ENCODE results near the gene SULF2.

Gene SULF2

GRCh38 chr20:47782920-47783552 is 2.2 kb downstream of the SULF2 start:
- Histone ChIP-seq H3K36me3 (ENCODE audit: insufficient read depth, low read length) (peaks cover 4% of the 10 kb centered on the region; the same call in 1 of the 2 replicates), H3K4me3 (ENCODE audit: low read length) (no peak overlapping the region), H3K4me1 (ENCODE audit: insufficient read depth, low read length) (peaks cover 24% of the 10 kb centered on the region), H3K27ac (ENCODE audit: low read depth, low read length) (no peak overlapping the region), H3K9me3 (ENCODE audit: insufficient read depth, low read depth, low read length) (no peaks in the 10 kb centered on the region), H3K27me3 (ENCODE audit: insufficient read depth, low read length) (peaks cover 40% of the 10 kb centered on the region), H3K9ac (ENCODE audit: low read depth, low read length) (no peak overlapping the region)
- WGBS = 81% methylated on average over 2 of the region's 2 CpGs

- Histone ChIP-seq H3K9me3 (ENCODE audit: insufficient read depth, low read depth, low read length) (no peaks in the 10 kb centered on the region), H3K4me1 (ENCODE audit: insufficient read depth, low read length) (peaks cover 23% of the 10 kb centered on the region), H3K27me3 (ENCODE audit: insufficient read depth, low read length) (peaks cover 36% of the 10 kb centered on the region), H3K9ac (ENCODE audit: low read depth, low read length) (no peak overlapping the region), H3K27ac (ENCODE audit: low read depth, low read length) (no peak overlapping the region), H3K36me3 (ENCODE audit: insufficient read depth, low read length) (peaks cover 4% of the 10 kb centered on the region; the same call in 1 of the 2 replicates), H3K4me3 (ENCODE audit: low read length) (no peak overlapping the region)
- 92% methylated on average over 7 of the region's 7 CpGs for WGBS
Measured at GRCh38 chr20:47782076-47782475, 3.2 kb downstream of the SULF2 start.

- H3K36me3 ChIP-seq (ENCODE audit: insufficient read depth, low read length) = peaks cover 4% of the 10 kb centered on the region; the same call in 1 of the 2 replicates
- no peaks in the 10 kb centered on the region for H3K9me3 ChIP-seq (ENCODE audit: insufficient read depth, low read depth, low read length)
- H3K4me3 ChIP-seq (ENCODE audit: low read length) = no peak overlapping the region
- 93% methylated on average over 4 of the region's 4 CpGs for WGBS
- H3K9ac ChIP-seq (ENCODE audit: low read depth, low read length) = no peak overlapping the region
- peaks cover 18% of the 10 kb centered on the region for H3K4me1 ChIP-seq (ENCODE audit: insufficient read depth, low read length)
- H3K27me3 ChIP-seq (ENCODE audit: insufficient read depth, low read length) = peaks cover 32% of the 10 kb centered on the region
- no peak overlapping the region for H3K27ac ChIP-seq (ENCODE audit: low read depth, low read length)
Measured at GRCh38 chr20:47781632-47782031, 3.6 kb downstream of the SULF2 start.

- Histone ChIP-seq H3K27ac (ENCODE audit: low read depth, low read length) (no peak overlapping the region), H3K27me3 (ENCODE audit: insufficient read depth, low read length) (peaks cover 24% of the 10 kb centered on the region), H3K4me3 (ENCODE audit: low read length) (no peak overlapping the region), H3K4me1 (ENCODE audit: insufficient read depth, low read length) (peaks cover 18% of the 10 kb centered on the region), H3K9ac (ENCODE audit: low read depth, low read length) (no peak overlapping the region), H3K9me3 (ENCODE audit: insufficient read depth, low read depth, low read length) (no peaks in the 10 kb centered on the region), H3K36me3 (ENCODE audit: insufficient read depth, low read length) (peaks cover 4% of the 10 kb centered on the region; the same call in 1 of the 2 replicates)
- WGBS = 86% methylated on average over 10 of the region's 10 CpGs
Measured at GRCh38 chr20:47780720-47781389, 4.4 kb downstream of the SULF2 start.

GRCh38 chr20:47778398-47779354 is 6.6 kb downstream of the SULF2 start:
- WGBS = 91% methylated on average over 17 of the region's 17 CpGs
- Histone ChIP-seq H3K27ac (ENCODE audit: low read depth, low read length) (no peak overlapping the region), H3K27me3 (ENCODE audit: insufficient read depth, low read length) (peaks cover 10% of the 10 kb centered on the region), H3K9me3 (ENCODE audit: insufficient read depth, low read depth, low read length) (no peaks in the 10 kb centered on the region), H3K36me3 (ENCODE audit: insufficient read depth, low read length) (peaks cover 4% of the 10 kb centered on the region; the same call in 1 of the 2 replicates), H3K9ac (ENCODE audit: low read depth, low read length) (no peak overlapping the region), H3K4me3 (ENCODE audit: low read length) (no peak overlapping the region), H3K4me1 (ENCODE audit: insufficient read depth, low read length) (peaks cover 10% of the 10 kb centered on the region)

- Histone ChIP-seq H3K27ac (ENCODE audit: low read depth, low read length) (no peak overlapping the region), H3K9me3 (ENCODE audit: insufficient read depth, low read depth, low read length) (no peaks in the 10 kb centered on the region), H3K36me3 (ENCODE audit: insufficient read depth, low read length) (peaks cover 4% of the 10 kb centered on the region; the same call in 1 of the 2 replicates), H3K4me1 (ENCODE audit: insufficient read depth, low read length) (no peaks in the 10 kb centered on the region), H3K4me3 (ENCODE audit: low read length) (no peak overlapping the region), H3K27me3 (ENCODE audit: insufficient read depth, low read length) (no peaks in the 10 kb centered on the region), H3K9ac (ENCODE audit: low read depth, low read length) (no peak overlapping the region)
- 91% methylated on average over 4 of the region's 4 CpGs for WGBS
Measured at GRCh38 chr20:47777220-47777619, 8.1 kb downstream of the SULF2 start.

GRCh38 chr20:47776639-47777038 is 8.6 kb downstream of the SULF2 start:
- no peak overlapping the region for H3K4me3 ChIP-seq (ENCODE audit: low read length)
- no peaks in the 10 kb centered on the region for H3K27me3 ChIP-seq (ENCODE audit: insufficient read depth, low read length)
- no peak overlapping the region for H3K9ac ChIP-seq (ENCODE audit: low read depth, low read length)
- H3K27ac ChIP-seq (ENCODE audit: low read depth, low read length) = no peak overlapping the region
- peaks cover 4% of the 10 kb centered on the region; the same call in 1 of the 2 replicates for H3K36me3 ChIP-seq (ENCODE audit: insufficient read depth, low read length)
- H3K4me1 ChIP-seq (ENCODE audit: insufficient read depth, low read length) = no peaks in the 10 kb centered on the region
- WGBS = 96% methylated on average over 4 of the region's 4 CpGs
- H3K9me3 ChIP-seq (ENCODE audit: insufficient read depth, low read depth, low read length) = no peaks in the 10 kb centered on the region

GRCh38 chr20:47775841-47776240 is 9.4 kb downstream of the SULF2 start:
- no peaks in the 10 kb centered on the region for H3K27me3 ChIP-seq (ENCODE audit: insufficient read depth, low read length)
- WGBS = 97% methylated on average over 4 of the region's 5 CpGs
- H3K27ac ChIP-seq (ENCODE audit: low read depth, low read length) = no peak overlapping the region
- H3K36me3 ChIP-seq (ENCODE audit: insufficient read depth, low read length) = no peaks in the 10 kb centered on the region
- no peak overlapping the region for H3K9ac ChIP-seq (ENCODE audit: low read depth, low read length)
- H3K4me1 ChIP-seq (ENCODE audit: insufficient read depth, low read length) = no peaks in the 10 kb centered on the region
- H3K9me3 ChIP-seq (ENCODE audit: insufficient read depth, low read depth, low read length) = no peaks in the 10 kb centered on the region
- H3K4me3 ChIP-seq (ENCODE audit: low read length) = no peak overlapping the region

- Histone ChIP-seq H3K4me1 (ENCODE audit: insufficient read depth, low read length) (no peaks in the 10 kb centered on the region), H3K9ac (ENCODE audit: low read depth, low read length) (no peak overlapping the region), H3K27me3 (ENCODE audit: insufficient read depth, low read length) (no peaks in the 10 kb centered on the region), H3K27ac (ENCODE audit: low read depth, low read length) (no peak overlapping the region), H3K4me3 (ENCODE audit: low read length) (no peak overlapping the region), H3K9me3 (ENCODE audit: insufficient read depth, low read depth, low read length) (peaks cover 3% of the 10 kb centered on the region; the same call in 1 of the 2 replicates), H3K36me3 (ENCODE audit: insufficient read depth, low read length) (0 out of 2 replicates have a peak, but pooled peaks cover 4% of the 10 kb centered on the region)
- 96% methylated on average over 5 of the region's 5 CpGs for WGBS
Measured at GRCh38 chr20:47775039-47775438, 10.2 kb downstream of the SULF2 start.

GRCh38 chr20:47774131-47774777 is 11.0 kb downstream of the SULF2 start:
- Histone ChIP-seq H3K36me3 (ENCODE audit: insufficient read depth, low read length) (0 out of 2 replicates have a peak, but pooled peaks cover 4% of the 10 kb centered on the region), H3K4me3 (ENCODE audit: low read length) (no peak overlapping the region), H3K27ac (ENCODE audit: low read depth, low read length) (no peak overlapping the region), H3K9ac (ENCODE audit: low read depth, low read length) (no peak overlapping the region), H3K4me1 (ENCODE audit: insufficient read depth, low read length) (no peaks in the 10 kb centered on the region), H3K27me3 (ENCODE audit: insufficient read depth, low read length) (no peaks in the 10 kb centered on the region), H3K9me3 (ENCODE audit: insufficient read depth, low read depth, low read length) (peaks cover 3% of the 10 kb centered on the region; the same call in 1 of the 2 replicates)
- 87% methylated on average over 14 of the region's 14 CpGs for WGBS

All from HUES64 (cell line).